G401 (cell line): Measurements from ENCODE around the gene C11orf98. TPM values are rescaled to one million over a fixed set of nuclear protein-coding genes. Genes with fewer than 3 reads are reported as not detected.
"Not testable (repeated sequence)": the region's sequence is repeated elsewhere in the genome, so short reads cannot be mapped to it uniquely, and the experiment has no call there.

ENCODE experiments used
- DNase-seq: peaks from one replicate; pipeline ENCODE4 v3.0.0-alpha.2; 2015; ENCODE audit warnings: low spot score
- in situ Hi-C: cut with HindIII; loops from 2 replicates; pipeline ENCODE4 v1.10.0; 2016; ENCODE audit warnings: low sequenced_read_pairs, mixed read lengths
- total RNA-seq: library from RNA; depleted of rRNA; stranded (reverse); fragments of >200 nt; shearing (Covaris generic); gene quantifications from 2 replicates; pipeline ENCODE4 v1.2.3, GENCODE V29; 2014

C11orf98 gene
- total RNA-seq, 1 experiment from 2014 or later = 157 TPM

GRCh38 chr11:62664405-62665074 lies 470 bp downstream of the C11orf98 start:
- peak; percentile 71 for DNase-seq
- in situ Hi-C loops = no loop called here

- DNase-seq = no peak
- in situ Hi-C loops = no loop called here
Measured at GRCh38 chr11:62656796-62657429, 8.1 kb downstream of the C11orf98 start.

- in situ Hi-C loops = no loop called here
- DNase-seq = no peak
Measured at GRCh38 chr11:62654297-62654696, 10.7 kb downstream of the C11orf98 start.

- DNase-seq = no peak
- in situ Hi-C loops = no loop called here
Measured at GRCh38 chr11:62652161-62653006, 12.6 kb downstream of the C11orf98 start.

- in situ Hi-C loops, DNase-seq: not testable (repeated sequence)
Measured at GRCh38 chr11:62650283-62650682, 14.7 kb downstream of the C11orf98 start.

- no peak for DNase-seq
- in situ Hi-C loops = no loop called here
Measured at GRCh38 chr11:62649486-62649885, 15.5 kb downstream of the C11orf98 start.

- in situ Hi-C loops = no loop called here
- DNase-seq = no peak
Measured at GRCh38 chr11:62648967-62649364, 16.0 kb downstream of the C11orf98 start.

GRCh38 chr11:62648185-62648966 lies 16.6 kb downstream of the C11orf98 start:
- no peak for DNase-seq
- in situ Hi-C loops = no loop called here

GRCh38 chr11:62647609-62648005 lies 17.4 kb downstream of the C11orf98 start:
- DNase-seq = no peak
- in situ Hi-C loops = no loop called here

- in situ Hi-C loops = no loop called here
- no peak for DNase-seq
Measured at GRCh38 chr11:62646825-62647608, 18.0 kb downstream of the C11orf98 start.

- DNase-seq = peak; percentile 98
- in situ Hi-C loops = no loop called here
Measured at GRCh38 chr11:62645946-62646824, 18.8 kb downstream of the C11orf98 start, which contains the start of gene GANAB. Gene GANAB, minus strand, starts transcription at chr11:62646613. Its CDS starts 14 bp downstream, at chr11:62646599.

GRCh38 chr11:62645671-62645945 lies 19.4 kb downstream of the C11orf98 start:
- no peak for DNase-seq

GRCh38 chr11:62644220-62644619 lies 20.8 kb downstream of the C11orf98 start:
- in situ Hi-C loops = no loop called here
- no peak for DNase-seq

More at GRCh38 chr11:62645671-62645945, 19.4 kb downstream of the C11orf98 start:
- in situ Hi-C loops = no loop called here

- in situ Hi-C loops = no loop called here
Measured at GRCh38 chr11:62632492-62632891, 32.5 kb downstream of the C11orf98 start.

GRCh38 chr11:62627713-62628112 lies 37.3 kb downstream of the C11orf98 start:
- no peak for DNase-seq
- in situ Hi-C loops = no loop called here

More at GRCh38 chr11:62632492-62632891, 32.5 kb downstream of the C11orf98 start:
- DNase-seq = no peak

GRCh38 chr11:62622476-62623089 lies 42.4 kb downstream of the C11orf98 start:
- DNase-seq = no peak
- in situ Hi-C loops = no loop called here
